ENCODE data around the gene SLC35E2B.

Gene SLC35E2B

DNA sequence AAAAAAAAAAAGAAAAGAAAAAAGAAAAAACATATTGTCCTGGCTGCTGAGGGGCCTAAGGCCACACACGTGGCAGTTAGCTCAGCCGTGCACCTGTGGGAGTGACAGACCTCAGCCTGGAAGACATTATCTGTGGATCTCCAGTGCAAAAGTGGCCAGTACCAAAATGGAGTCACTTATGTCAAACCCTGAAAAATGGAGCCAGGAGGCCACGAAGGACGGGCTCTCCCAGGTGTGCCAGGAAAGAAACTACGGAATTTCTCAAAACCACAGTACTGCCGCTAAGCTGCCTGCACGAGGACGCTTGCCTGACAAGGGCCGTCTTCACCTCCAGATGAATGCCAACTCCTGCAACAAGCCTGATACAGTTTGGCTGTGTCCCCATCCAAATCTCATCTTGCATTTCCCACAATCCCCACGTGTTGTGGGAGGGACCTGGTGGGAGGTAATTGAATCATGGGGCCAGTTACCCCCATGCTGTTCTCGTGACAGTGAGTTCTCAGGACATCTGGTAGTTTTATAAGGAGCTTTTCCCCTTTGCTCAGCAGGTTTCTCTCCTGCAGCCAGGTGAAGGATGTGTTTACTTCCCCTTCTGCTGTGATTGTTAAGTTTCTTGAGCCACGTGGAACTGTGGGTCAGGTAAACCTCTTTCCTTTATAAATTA, 82.6 kb downstream of the SLC35E2B start:
- DNase-seq (ENCODE audit: low spot score), result no peak
